Measurements from ENCODE around the gene LGALS9B.
"Not testable (repeated sequence)": the region's sequence is repeated elsewhere in the genome, so short reads cannot be mapped to it uniquely, and the experiment has no call there.

DNA sequence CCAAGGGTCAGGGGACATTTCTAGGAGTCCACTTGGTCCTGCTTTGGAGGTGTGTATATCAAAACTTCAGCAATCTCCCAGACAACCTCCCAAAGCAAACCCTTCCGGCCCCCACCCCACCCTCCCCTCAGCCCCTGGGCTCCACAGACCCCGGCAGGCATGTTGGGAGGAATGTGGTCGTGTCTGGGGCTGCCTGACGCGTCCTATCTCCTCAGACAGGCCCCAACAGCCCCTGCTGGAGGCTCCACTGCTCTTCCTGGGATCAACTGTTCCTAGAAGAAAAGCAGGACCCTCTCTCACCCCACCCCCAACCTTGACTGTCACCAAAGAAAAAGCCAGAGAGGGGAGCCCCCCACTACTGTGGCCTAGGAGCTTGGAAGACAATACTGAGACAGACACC is 28.1 kb upstream of the LGALS9B start:
- TF ChIP-seq, protein P1, sequence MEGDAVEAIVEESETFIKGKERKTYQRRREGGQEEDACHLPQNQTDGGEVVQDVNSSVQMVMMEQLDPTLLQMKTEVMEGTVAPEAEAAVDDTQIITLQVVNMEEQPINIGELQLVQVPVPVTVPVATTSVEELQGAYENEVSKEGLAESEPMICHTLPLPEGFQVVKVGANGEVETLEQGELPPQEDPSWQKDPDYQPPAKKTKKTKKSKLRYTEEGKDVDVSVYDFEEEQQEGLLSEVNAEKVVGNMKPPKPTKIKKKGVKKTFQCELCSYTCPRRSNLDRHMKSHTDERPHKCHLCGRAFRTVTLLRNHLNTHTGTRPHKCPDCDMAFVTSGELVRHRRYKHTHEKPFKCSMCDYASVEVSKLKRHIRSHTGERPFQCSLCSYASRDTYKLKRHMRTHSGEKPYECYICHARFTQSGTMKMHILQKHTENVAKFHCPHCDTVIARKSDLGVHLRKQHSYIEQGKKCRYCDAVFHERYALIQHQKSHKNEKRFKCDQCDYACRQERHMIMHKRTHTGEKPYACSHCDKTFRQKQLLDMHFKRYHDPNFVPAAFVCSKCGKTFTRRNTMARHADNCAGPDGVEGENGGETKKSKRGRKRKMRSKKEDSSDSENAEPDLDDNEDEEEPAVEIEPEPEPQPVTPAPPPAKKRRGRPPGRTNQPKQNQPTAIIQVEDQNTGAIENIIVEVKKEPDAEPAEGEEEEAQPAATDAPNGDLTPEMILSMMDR (IDR thresholded peaks at IDR 0.05), result not testable (repeated sequence)
- TF ChIP-seq EP300, POLR2A, POLR2AphosphoS5 (IDR thresholded peaks at IDR 0.05): not testable (repeated sequence)

Data from stomach (tissue), 4 donors.